Measurements from ENCODE around the gene SYTL2.
A peak's percentile ranks its signal among the peaks of the same experiment; 100 is the strongest.
"Not testable (repeated sequence)": the region's sequence is repeated elsewhere in the genome, so short reads cannot be mapped to it uniquely, and the experiment has no call there.

SYTL2 gene

GRCh38 chr11:85810871-85811611 lies at the start of gene SYTL2:
SYTL2 (minus strand) TSS chr11:85811141; CDS start chr11:85757725, 53,416 bp downstream.
- no peak for TF ChIP-seq CTCF (IDR thresholded peaks at IDR 0.05; ENCODE audit: low read depth, low read length, missing control alignments)
- peak within 1 kb of the TSS; percentile 47 for H3K4me3 ChIP-seq (replicated peaks; ENCODE audit: low read depth, low read length)
- DNase-seq (ENCODE audit: extremely low read depth, low read depth) = no peak

GRCh38 chr11:85859541-85859940 lies 48.6 kb upstream of the SYTL2 start:
- DNase-seq (ENCODE audit: extremely low read depth, low read depth); H3K4me3 ChIP-seq (replicated peaks; ENCODE audit: low read depth, low read length): not testable (repeated sequence)

GRCh38 chr11:85857098-85857497 lies 46.2 kb upstream of the SYTL2 start:
- TF ChIP-seq CTCF (IDR thresholded peaks at IDR 0.05; ENCODE audit: low read depth, low read length, missing control alignments) = no peak
- no peak for DNase-seq (ENCODE audit: extremely low read depth, low read depth)
- no peak overlapping the region for H3K4me3 ChIP-seq (replicated peaks; ENCODE audit: low read depth, low read length)

- H3K4me3 ChIP-seq (replicated peaks; ENCODE audit: low read depth, low read length) = peak within 1 kb of the TSS; percentile 56
- DNase-seq (ENCODE audit: extremely low read depth, low read depth) = no peak
- TF ChIP-seq CTCF (IDR thresholded peaks at IDR 0.05; ENCODE audit: low read depth, low read length, missing control alignments) = no peak
Measured at GRCh38 chr11:85855341-85855656, 44.4 kb upstream of the SYTL2 start, which contains the start of gene CCDC83. CCDC83 (plus strand) TSS chr11:85855383; CDS start chr11:85865124, 9,741 bp downstream.

- peak; percentile 71 for DNase-seq (ENCODE audit: extremely low read depth, low read depth)
- TF ChIP-seq CTCF (IDR thresholded peaks at IDR 0.05; ENCODE audit: low read depth, low read length, missing control alignments) = peak; percentile 65
- H3K4me3 ChIP-seq (replicated peaks; ENCODE audit: low read depth, low read length) = peak overlapping the region; percentile 56
Measured at GRCh38 chr11:85854557-85855340, 43.8 kb upstream of the SYTL2 start.

GRCh38 chr11:85854212-85854556 lies 43.2 kb upstream of the SYTL2 start:
- TF ChIP-seq CTCF (IDR thresholded peaks at IDR 0.05; ENCODE audit: low read depth, low read length, missing control alignments) = no peak
- no peak for DNase-seq (ENCODE audit: extremely low read depth, low read depth)
- H3K4me3 ChIP-seq (replicated peaks; ENCODE audit: low read depth, low read length) = peak overlapping the region; percentile 56

GRCh38 chr11:85853541-85853940 lies 42.6 kb upstream of the SYTL2 start:
- not testable (repeated sequence) for DNase-seq (ENCODE audit: extremely low read depth, low read depth)
- H3K4me3 ChIP-seq (replicated peaks; ENCODE audit: low read depth, low read length) = peak overlapping the region; percentile 56

GRCh38 chr11:85852754-85853153 lies 41.8 kb upstream of the SYTL2 start:
- DNase-seq (ENCODE audit: extremely low read depth, low read depth); H3K4me3 ChIP-seq (replicated peaks; ENCODE audit: low read depth, low read length): not testable (repeated sequence)
